Stimulated activated CD4-positive, alpha-beta T cell treated with anti-CD3 and anti-CD28 coated beads, Interleukin-4, amount 100 ng/mL, for 1 hour (primary cell): ENCODE data around the gene SLC25A39.
"Not testable (repeated sequence)": the region's sequence is repeated elsewhere in the genome, so short reads cannot be mapped to it uniquely, and the experiment has no call there.

Source experiments
- DNase-seq: peaks from one replicate; pipeline ENCODE4 v3.0.0-alpha.2; 2020

The SLC25A39 gene, protein sequence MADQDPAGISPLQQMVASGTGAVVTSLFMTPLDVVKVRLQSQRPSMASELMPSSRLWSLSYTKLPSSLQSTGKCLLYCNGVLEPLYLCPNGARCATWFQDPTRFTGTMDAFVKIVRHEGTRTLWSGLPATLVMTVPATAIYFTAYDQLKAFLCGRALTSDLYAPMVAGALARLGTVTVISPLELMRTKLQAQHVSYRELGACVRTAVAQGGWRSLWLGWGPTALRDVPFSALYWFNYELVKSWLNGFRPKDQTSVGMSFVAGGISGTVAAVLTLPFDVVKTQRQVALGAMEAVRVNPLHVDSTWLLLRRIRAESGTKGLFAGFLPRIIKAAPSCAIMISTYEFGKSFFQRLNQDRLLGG

DNA sequence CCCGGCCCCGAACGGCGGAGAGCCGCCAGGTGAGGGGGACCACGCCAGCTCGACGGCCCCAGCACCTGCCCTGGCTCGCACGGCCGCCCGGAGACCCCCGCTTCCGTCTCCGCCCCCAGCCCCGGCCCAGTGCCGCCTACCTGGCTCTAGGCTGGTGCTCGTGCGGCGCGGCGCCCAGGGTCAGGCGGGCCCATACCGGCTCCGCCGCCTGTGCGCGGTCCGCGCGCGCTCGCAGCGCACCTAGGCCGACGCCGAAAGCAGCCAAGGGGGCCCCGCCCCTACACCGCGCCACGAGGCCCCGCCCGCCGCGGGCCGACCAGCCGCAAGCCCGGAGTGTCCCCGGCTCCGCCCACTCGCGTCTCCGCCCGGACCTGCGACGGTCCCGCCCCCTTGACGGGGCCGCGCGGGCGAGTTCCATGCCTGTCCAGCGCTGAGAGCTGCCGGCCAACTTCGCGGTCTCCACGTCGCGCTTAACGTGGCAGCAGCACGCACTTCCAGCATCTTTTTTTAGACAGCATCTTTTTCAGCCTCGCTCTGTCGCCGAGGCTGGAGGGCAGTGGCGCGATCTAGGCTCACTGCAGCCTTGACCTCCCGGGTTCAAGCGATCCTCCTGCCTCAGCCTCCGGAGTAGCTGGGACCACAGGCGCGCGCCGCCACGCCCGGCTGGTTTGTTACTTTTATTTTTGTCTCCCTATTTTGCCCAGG is at the start of gene SLC25A39:
Gene SLC25A39, minus strand, starts transcription at position 253 of the 705 bp plus-strand sequence. CDS start 1,261 bp downstream, outside the sequence.
- DNase-seq: peak; percentile 95

GRCh38 chr17:44372036-44372435 is 47.4 kb upstream of the SLC25A39 start:
- DNase-seq: no peak

DNA sequence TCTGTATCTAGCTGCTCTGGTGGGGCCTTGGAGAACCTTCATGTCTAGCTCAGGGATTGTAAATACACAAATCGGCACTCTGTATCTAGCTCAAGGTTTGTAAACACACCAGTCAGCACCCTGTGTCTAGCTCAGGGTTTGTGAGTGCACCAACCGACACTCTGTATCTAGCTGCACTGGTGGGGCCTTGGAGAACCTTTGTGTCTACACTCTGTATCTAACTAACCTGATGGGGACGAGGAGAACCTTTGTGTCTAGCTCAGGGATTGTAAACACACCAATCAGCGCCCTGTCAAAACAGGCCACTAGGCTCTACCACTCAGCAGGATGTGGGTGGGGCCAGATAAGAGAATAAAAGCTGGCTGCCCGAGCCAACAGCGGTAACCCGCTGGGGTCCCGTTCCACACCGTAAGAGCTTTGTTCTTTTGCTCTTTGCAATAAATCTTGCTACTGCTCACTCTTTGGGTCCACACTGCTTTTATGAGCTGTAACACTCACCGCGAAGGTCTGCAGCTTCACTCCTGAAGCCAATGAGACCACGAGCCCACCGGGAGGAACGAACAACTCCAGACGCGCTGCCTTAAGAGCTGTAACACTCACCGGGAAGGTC is 44.9 kb upstream of the SLC25A39 start:
- DNase-seq: not testable (repeated sequence)

DNA sequence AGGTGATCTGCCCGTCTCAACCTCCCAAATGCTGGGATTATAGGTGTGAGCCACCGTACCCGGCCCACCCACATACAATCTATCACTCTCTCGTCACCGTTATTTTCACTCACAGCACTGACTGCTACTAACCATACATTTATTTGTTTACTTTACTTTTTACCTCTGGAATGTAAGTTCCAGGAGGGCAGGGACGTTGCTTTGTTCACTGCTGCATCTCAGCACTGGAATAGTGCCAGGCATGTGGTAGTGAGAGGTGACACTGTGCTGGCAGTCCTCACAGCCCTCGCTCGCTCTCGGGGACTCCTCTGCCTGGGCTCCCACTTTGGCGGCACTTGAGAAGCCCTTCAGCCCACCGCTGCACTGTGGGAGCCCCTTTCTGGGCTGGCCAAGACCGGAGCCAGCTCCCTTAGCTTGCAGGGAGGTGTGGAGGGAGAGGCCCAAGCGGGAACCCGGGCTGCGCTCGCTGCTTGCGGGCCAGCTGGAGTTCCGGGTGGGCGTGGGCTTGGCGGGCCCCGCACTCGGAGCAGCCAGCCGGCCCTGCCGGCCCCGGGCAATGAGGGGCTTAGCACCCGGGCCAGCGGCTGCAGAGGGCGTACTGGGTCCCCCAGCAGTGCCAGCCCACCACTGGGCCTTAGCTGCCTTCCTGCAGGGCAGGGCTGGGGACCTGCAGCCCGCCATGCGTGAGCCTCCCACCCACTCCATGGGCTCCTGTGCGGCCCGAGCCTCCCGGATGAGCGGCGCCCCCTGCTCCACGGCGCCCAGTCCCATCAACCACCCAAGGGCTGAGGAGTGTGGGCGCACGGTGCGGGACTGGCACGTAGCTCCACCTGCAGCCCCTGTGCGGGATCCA is 44.0 kb upstream of the SLC25A39 start:
- DNase-seq: not testable (repeated sequence)

DNA sequence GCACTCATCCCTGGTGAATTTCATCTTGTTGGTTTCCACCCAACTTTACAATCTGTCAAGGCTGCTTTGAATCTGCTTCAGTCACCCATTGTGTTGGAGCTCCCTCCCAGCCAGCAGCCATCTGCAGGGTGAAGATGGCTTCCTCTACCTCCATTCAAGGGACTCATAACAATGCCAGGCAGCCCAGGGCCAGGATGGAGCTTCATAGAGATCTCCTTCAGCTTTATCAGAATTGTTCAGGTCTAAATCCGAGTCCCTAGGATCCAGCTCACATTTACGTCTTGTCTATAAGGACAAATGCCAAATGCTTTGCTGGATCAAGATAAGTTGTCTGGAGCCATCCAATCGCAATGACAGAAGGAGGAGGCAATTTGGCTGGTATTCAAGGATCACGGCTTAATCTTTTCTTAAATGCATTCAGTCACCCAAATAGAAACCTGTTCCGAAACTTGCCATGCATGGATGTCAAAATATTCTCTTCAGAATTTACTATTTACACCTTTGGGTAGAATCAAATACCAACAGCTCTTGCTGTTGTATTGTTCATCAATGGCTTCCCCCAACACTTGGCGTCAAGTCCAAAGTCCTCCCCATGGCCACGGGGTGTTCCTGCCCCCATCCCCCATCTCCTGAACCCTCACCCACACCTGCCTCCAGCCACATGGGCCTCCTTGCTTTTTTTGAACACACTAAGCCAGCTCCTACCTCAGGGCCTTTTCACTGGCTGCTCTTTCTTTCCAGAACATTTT is 42.8 kb upstream of the SLC25A39 start:
- no peak for DNase-seq

DNA sequence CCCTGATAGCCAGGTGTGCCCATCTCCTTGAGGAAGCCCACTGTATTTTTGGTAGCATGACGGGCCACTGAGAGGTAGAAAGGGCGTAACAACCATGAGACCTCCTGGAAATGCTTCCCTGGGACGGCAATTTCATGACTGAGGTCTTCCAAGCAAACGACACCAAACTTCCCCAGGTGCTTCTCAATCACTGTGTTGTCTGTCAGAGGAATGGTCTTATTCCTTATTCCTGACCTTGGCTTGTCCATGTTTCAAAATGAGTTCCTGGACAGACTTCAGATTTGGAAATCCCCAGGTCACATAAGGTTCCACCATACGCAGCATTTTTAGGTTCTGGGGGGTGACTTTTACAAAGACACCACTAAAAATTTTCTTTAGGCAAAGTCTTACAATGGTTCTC is 40.4 kb upstream of the SLC25A39 start:
- DNase-seq: not testable (repeated sequence)

DNA sequence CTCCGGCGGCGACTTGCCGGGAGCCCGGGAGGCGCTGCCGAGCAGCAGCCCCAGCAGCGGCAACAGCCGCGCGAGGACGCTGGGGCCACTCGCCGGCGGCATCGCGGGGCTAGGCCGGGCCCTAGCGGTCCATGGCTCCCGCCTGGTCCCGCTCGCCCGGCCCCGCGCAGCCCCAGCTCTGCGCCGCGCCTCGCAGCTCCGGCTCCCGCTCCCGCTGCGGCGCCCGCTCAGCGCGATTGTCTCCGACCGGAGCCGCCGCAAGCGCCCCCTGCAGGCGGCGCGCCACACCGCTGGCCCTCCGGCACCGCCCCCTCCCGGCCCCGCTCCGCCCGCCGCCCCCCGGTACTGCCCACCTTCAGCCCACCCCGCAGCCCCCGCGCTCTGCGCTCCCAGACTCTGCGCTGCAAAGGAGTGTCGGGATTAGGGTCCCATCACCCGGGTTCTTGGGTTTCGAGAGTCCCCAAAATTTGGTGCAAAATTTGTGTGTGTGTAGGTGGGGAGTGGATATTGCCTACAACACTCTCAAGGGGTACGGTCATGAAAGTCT is 39.1 kb upstream of the SLC25A39 start, which contains the start of gene FAM171A2:
Gene FAM171A2, minus strand, starts transcription at position 241 of the 547 bp plus-strand sequence. Its CDS starts 139 bp downstream, at position 102.
- DNase-seq: peak; percentile 72

GRCh38 chr17:44362949-44363612 is 38.5 kb upstream of the SLC25A39 start:
- DNase-seq: no peak

DNA sequence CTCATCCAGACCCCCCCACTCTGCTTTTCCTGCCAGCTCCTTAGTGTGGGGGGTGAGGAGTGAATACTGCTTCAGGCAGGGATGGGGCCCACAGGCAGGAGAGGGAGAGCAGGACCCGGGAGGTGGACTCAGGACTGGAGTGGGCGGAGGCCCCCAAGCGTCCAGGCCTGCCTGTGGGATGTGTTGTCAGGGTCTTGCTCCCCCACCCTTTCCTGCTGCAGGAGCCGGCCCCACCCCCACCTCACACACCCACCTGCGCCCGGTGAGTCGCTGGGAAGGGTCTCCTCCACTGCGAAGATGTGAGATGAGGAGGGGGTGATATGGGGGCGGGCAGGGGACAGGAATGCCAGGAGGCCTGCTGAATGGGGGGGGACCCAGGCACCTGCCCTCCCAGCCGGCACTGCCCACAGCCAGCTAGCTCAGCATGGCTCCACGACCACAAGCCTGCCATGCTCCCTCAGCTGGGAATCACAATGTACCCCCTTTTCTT is 37.9 kb upstream of the SLC25A39 start:
- no peak for DNase-seq

- DNase-seq: no peak
Measured at GRCh38 chr17:44361292-44362260, 37.0 kb upstream of the SLC25A39 start.

DNA sequence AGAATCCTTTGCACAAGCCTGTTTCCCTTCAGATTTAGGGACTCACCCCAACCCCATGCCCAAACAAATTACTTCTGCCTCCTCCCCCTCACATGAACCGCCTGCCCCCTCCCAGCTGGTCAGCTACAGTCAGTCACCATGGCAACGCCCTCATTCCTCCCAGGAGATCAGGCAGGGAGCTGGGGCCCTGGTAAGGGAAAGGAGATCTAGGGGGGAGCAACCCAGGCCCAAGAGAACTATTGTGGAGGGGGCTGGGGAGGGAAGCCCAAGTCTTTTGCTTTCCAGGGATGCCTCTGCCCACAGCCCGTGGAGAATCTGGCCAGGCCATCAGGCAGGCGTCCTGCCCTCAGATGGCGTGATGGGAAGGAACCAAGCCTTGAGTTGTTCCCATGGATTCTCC is 36.2 kb upstream of the SLC25A39 start:
- DNase-seq: no peak

- no peak for DNase-seq
Measured at GRCh38 chr17:44360144-44360533, 35.5 kb upstream of the SLC25A39 start.

DNA sequence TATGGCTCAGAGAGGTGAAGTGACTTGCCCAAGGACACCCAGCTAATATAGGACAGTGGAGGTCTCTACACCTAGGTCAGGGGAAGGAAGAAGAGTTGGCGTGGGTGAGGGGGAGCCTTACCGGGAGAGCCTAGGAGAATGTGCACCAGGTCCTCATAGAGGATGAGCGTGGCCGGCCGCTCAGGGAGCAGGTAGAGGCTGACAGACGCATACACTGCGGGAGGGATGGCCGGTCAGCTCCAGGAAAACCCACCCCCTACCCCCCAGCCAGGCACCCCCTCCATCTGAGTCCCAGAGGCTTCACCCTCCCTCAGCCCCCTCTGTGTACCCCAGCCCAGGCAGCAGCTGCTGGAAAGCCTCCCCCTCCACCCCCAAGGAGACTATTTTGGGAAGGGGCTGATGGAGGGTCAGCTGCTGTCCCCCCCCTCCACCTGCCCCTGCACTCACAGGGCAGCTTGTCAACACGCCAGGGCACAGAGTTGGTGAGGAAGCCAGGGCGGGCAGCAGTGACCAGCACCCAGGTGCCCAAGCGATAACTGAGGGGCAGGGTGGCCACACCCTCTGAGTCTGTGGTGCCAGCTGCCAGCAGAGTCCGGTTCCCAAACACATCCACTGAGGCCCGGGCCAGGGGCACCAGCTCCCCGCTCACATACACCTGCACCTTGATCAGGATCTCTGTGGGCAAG is 35.0 kb upstream of the SLC25A39 start:
- DNase-seq: no peak

DNA sequence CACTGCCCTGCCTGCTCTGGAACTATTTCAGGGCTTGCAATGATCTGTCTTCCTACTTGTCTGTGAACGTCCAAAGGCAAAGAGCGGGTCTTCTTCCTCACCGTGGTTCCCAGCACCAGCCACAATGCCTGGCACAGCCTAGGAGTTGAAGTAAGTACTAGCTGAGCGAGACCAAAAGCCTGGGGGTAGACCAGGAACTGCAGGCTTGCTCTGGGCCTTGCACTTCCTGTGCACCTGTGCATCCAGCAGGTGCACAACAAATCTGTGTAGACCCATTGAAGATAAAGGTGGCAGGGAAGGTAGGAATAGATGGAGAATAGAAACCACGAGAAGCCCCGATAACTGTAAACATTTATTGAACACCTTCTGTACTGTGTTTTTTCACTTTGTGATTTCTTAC is 34.4 kb upstream of the SLC25A39 start:
- no peak for DNase-seq

- DNase-seq: no peak
Measured at GRCh38 chr17:44358066-44358465, 33.4 kb upstream of the SLC25A39 start.

DNA sequence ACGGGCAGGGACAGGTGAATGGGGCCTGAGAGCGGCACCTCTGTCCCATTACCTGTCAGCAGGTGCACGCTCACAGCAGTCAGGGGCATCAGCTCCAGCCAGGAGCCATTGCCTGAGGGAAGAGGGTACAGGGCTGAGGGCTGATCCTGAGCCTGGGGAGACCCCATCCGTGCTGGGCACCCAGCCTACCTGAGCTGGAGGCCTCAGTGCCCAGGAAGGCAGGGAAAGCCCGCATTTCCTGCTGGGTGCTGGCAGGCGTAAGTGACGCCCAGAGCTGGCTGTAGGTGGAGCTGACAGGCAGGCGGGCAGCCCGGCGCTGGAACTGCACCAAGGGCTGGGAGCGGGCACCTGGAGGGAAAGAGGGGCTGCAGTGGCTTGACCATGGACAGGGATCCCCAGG is 31.6 kb upstream of the SLC25A39 start:
- DNase-seq: no peak

DNA sequence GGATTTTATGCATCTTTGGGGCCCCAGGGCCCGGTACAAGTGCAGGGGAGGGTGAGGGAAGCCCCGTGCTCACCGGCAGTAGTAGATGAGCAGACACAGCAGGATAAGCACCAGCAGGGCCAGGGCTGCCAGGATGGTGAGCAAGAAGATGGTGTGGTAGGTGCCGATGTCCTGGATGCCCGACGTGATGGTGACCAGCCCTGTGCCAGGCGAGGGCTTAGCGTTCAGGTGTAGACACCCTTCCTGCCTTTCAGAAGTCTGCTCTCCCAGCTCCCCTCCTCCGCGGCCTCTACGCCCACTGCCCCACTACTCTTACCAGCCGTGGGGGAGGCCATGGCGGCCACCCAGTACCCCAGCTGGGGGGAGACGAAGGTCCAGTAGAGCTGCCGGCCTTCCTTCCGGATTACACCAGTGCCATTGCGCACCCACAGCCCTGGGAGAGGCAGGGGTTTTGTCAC is 31.0 kb upstream of the SLC25A39 start:
- no peak for DNase-seq

DNA sequence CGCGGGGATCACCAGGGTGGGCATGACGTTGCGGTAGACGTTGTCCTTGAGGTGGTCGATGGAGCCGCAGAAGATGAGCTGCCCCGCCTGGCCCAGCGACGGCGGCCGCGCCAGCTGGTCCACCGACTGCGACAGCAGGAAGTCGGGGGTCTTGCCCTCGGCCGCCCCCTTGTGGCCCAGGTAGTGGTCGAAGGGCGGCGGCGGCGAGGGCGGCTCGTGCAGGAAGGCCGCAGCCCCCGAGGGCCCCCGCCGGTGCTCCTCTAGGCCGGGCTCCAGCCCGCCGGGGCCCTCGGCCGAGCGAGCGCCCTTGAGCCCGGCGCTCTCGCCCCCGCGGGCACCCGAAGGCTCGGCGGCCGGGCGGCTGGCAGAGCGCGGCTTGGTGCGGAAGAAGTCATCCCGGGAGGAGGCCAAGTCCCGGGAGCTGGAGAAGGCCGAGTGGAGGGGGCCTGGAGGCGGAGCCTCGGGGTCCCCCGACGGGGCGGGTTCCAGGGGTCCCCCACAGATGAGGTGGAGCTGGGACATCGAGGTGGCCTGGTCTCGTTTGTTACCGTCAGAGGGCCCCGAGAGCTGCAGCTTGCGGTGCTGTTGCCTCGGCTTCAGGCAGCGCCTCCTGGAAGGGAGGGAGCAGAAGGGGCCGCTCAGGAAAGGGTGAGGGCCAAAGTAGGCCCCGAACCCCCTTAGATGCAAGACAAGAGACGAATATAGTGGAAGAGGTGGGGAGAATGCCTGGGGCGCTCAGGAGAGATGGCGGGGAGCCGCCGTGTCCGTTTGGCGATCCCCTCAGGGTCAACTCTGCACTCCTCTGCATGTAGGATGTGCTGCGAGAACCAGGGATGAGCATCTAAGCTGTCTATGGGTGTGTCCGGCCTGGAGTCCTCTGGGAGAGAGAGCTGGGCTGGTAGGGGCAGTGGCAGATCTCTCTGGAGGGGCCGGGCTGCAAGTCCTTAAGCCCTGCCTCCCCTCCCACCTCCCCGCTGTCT is 30.2 kb upstream of the SLC25A39 start:
- DNase-seq: peak; percentile 72
